H1 (cell line): Measurements from ENCODE around the gene PNPLA1. TPM values are rescaled to one million over a fixed set of nuclear protein-coding genes. Genes with fewer than 3 reads are reported as not detected.

ENCODE experiments used
- CTCF ChIA-PET: fragments of 300-600 bp; sonication (Branson Sonifier 250); formaldehyde crosslinking; loops from one replicate; lab custom pipeline; 2021; ENCODE audit not compliant: partially characterized antibody; lab: Charles Lee
- POLR2A ChIA-PET: fragments of 300-600 bp; sonication (Branson Sonifier 250); formaldehyde crosslinking; loops from one replicate; lab custom pipeline; 2021; ENCODE audit warnings: inconsistent platforms; ENCODE audit not compliant: partially characterized antibody; lab: Charles Lee
- DNase-seq, 2 experiments: peaks; one replicate each; pipeline versions ENCODE4 v3.0.0 to v3.0.0-alpha.2; 2010 to 2022; ENCODE audit warnings: low spot score in 2 of 2, low read depth in 1 of 2, mixed read lengths in 1 of 2
- FAIRE-seq: peaks from 2 replicates; lab custom pipeline; 2011; peaks lifted over from hg19 to GRCh38; lab: Jason Lieb, UNC
- H2AFZ ChIP-seq: 2 replicates; pipeline ENCODE4 v1.8.1; 2012; ENCODE audit warnings: low read length, inconsistent platforms
- H2AK5ac ChIP-seq: 2 replicates; pipeline ENCODE4 v1.6.1; 2013; ENCODE audit warnings: low read depth, low read length
- H2BK120ac ChIP-seq: replicated peaks from 2 replicates; pipeline ENCODE3; 2013; ENCODE audit warnings: low read depth, low read length, inconsistent platforms
- H2BK12ac ChIP-seq: 2 replicates; pipeline ENCODE4 v1.6.1; 2013; ENCODE audit warnings: low read depth, low read length
- H2BK15ac ChIP-seq: 2 replicates; pipeline ENCODE4 v1.6.1; 2013; ENCODE audit warnings: low read length
- H2BK20ac ChIP-seq: 2 replicates; pipeline ENCODE4 v1.6.1; 2013; ENCODE audit warnings: low read length
- H2BK5ac ChIP-seq: 2 replicates; pipeline ENCODE4 v1.6.1; 2013; ENCODE audit warnings: low read depth, low read length
- H3K14ac ChIP-seq: 2 replicates; pipeline ENCODE4 v1.6.1; 2013; ENCODE audit warnings: inconsistent platforms; ENCODE audit not compliant: insufficient read length
- H3K18ac ChIP-seq: 2 replicates; pipeline ENCODE4 v1.6.1; 2013; ENCODE audit warnings: low read length; ENCODE audit errors: extremely low read depth
- H3K23ac ChIP-seq: 2 replicates; pipeline ENCODE4 v1.6.1; 2013; ENCODE audit warnings: inconsistent platforms; ENCODE audit not compliant: insufficient read length
- H3K23me2 ChIP-seq: 2 replicates; pipeline ENCODE4 v1.6.1; 2013; ENCODE audit warnings: low read depth, low read length
- H3K27ac ChIP-seq: 2 replicates; pipeline ENCODE4 v1.6.1; 2011; ENCODE audit warnings: low read depth, low read length, inconsistent platforms
- H3K27me3 ChIP-seq, 4 experiments: replicated peaks in 1 of 4; 1 replicate in 1 of 4; 2 replicates in 3 of 4; pipeline versions ENCODE4 v1.6.1 to v1.8.1; 2011 to 2013; ENCODE audit warnings: low read length in 3 of 4, mild to moderate bottlenecking in 3 of 4, inconsistent platforms in 2 of 4, mixed read lengths in 2 of 4, moderate library complexity in 1 of 4; ENCODE audit not compliant: control insufficient read depth in 3 of 4, insufficient read depth in 3 of 4; ENCODE audit errors: extremely low read depth in 1 of 4
- H3K36me3 ChIP-seq, 4 experiments: 2 replicates each; pipeline versions ENCODE4 v1.6.1 to v1.8.1; 2011 to 2013; ENCODE audit warnings: mild to moderate bottlenecking in 4 of 4, low read length in 3 of 4, moderate library complexity in 2 of 4, control low read depth in 1 of 4, inconsistent platforms in 1 of 4; ENCODE audit not compliant: insufficient read depth in 4 of 4, control insufficient read depth in 2 of 4
- H3K4ac ChIP-seq: replicated peaks from 2 replicates; pipeline ENCODE3; 2013; ENCODE audit warnings: low read length, low read depth, mixed read lengths, inconsistent platforms; ENCODE audit not compliant: insufficient read length
- H3K4me1 ChIP-seq, 4 experiments: replicated peaks in 1 of 4; 1 replicate in 1 of 4; 2 replicates in 3 of 4; pipeline versions ENCODE4 v1.6.1 to v1.8.1; 2011 to 2013; ENCODE audit warnings: low read length in 3 of 4, inconsistent platforms in 2 of 4, mixed read lengths in 1 of 4; ENCODE audit not compliant: insufficient read depth in 4 of 4, control insufficient read depth in 3 of 4
- H3K4me2 ChIP-seq, 2 experiments: 2 replicates each; pipeline versions ENCODE4 v1.6.1 to v1.8.1; 2011 to 2013; ENCODE audit warnings: low read depth in 2 of 2, low read length in 2 of 2, control low read depth in 1 of 2, inconsistent platforms in 1 of 2, mild to moderate bottlenecking in 1 of 2; ENCODE audit not compliant: insufficient read depth in 1 of 2
- H3K4me3 ChIP-seq, 4 experiments: fragments of 200-600, 300-600 bp in 1 of 4; sonication (generic), shearing (Covaris generic), sonication (Bioruptor Twin) in 1 of 4; 2 replicates each; pipeline versions ENCODE4 v1.5.1 to v1.8.1; 2011 to 2016; ENCODE audit warnings: low read length in 4 of 4, low read depth in 3 of 4, control low read depth in 2 of 4, inconsistent platforms in 2 of 4, mild to moderate bottlenecking in 2 of 4, mixed read lengths in 1 of 4, moderate library complexity in 1 of 4; ENCODE audit not compliant: insufficient read depth in 2 of 4; ENCODE audit errors: extremely low read depth in 1 of 4
- H3K56ac ChIP-seq: replicated peaks from 2 replicates; pipeline ENCODE3; 2013; ENCODE audit warnings: low read depth, mild to moderate bottlenecking, mixed read lengths, low read length, inconsistent platforms; ENCODE audit not compliant: insufficient read length
- H3K79me1 ChIP-seq: 2 replicates; pipeline ENCODE4 v1.6.1; 2013; ENCODE audit warnings: low read depth, low read length, control low read depth
- H3K79me2 ChIP-seq, 2 experiments: 2 replicates each; pipeline versions ENCODE4 v1.6.1 to v1.8.1; 2012 to 2013; ENCODE audit warnings: low read length in 2 of 2, mild to moderate bottlenecking in 2 of 2, inconsistent platforms in 1 of 2; ENCODE audit not compliant: insufficient read depth in 2 of 2, control insufficient read depth in 1 of 2
- H3K9ac ChIP-seq, 4 experiments: replicated peaks in 1 of 4; 1 replicate in 1 of 4; 2 replicates in 3 of 4; pipeline versions ENCODE4 v1.6.1 to v1.8.1; 2011 to 2013; ENCODE audit warnings: low read depth in 3 of 4, low read length in 3 of 4, control low read depth in 2 of 4, mild to moderate bottlenecking in 2 of 4, moderate library complexity in 2 of 4, inconsistent platforms in 1 of 4; ENCODE audit errors: extremely low read depth in 1 of 4
- H3K9me3 ChIP-seq, 2 experiments: 2 replicates each; pipeline versions ENCODE4 v1.6.1 to v1.8.1; 2012 to 2013; ENCODE audit warnings: mild to moderate bottlenecking in 2 of 2, moderate library complexity in 2 of 2, control low read depth in 1 of 2, inconsistent platforms in 1 of 2, low read depth in 1 of 2, low read length in 1 of 2, mixed read lengths in 1 of 2; ENCODE audit not compliant: insufficient read depth in 2 of 2
- H4K20me1 ChIP-seq, 2 experiments: replicated peaks in 1 of 2; 2 replicates each; pipeline versions ENCODE3 to v1.8.1; 2011 to 2013; ENCODE audit warnings: inconsistent platforms in 2 of 2, low read length in 2 of 2, mild to moderate bottlenecking in 1 of 2; ENCODE audit not compliant: insufficient read depth in 2 of 2, control insufficient read depth in 1 of 2
- H4K5ac ChIP-seq: 2 replicates; pipeline ENCODE4 v1.6.1; 2013; ENCODE audit warnings: low read length, low read depth, mixed read lengths, inconsistent platforms; ENCODE audit not compliant: insufficient read length
- H4K8ac ChIP-seq: 2 replicates; pipeline ENCODE4 v1.8.0; 2013; ENCODE audit warnings: mild to moderate bottlenecking, moderate library complexity, low read length, inconsistent platforms; ENCODE audit not compliant: insufficient read depth; ENCODE audit errors: extremely low read depth
- H4K91ac ChIP-seq: replicated peaks from 2 replicates; pipeline ENCODE3; 2013; ENCODE audit warnings: low read length, mixed read lengths, inconsistent platforms; ENCODE audit not compliant: insufficient read length
- BCL11A ChIP-seq, 2 experiments: IDR thresholded peaks; one replicate each; pipeline ENCODE4 v1.6.1; 2011; ENCODE audit warnings: low read depth in 2 of 2, low read length in 2 of 2, mild to moderate bottlenecking in 2 of 2
- BRCA1 ChIP-seq: IDR thresholded peaks from 2 replicates; pipeline ENCODE4 v1.6.1; 2012; ENCODE audit warnings: low read depth, low read length, improper control_type of control experiment
- CBX5 ChIP-seq: fragments of 300-800, 300-1000 bp; sonication (generic); IDR thresholded peaks from 2 replicates; pipeline ENCODE4 v1.7.1; 2016; ENCODE audit warnings: antibody characterized with exemption, low read length, low read depth
- CEBPB ChIP-seq: IDR thresholded peaks from 2 replicates; pipeline ENCODE4 v1.6.1; 2012; ENCODE audit warnings: low read depth, low read length
- EP300 ChIP-seq, 2 experiments: IDR thresholded peaks; 1 replicate in 1 of 2; 2 replicates in 1 of 2; pipeline ENCODE4 v1.6.1; 2011 to 2012; ENCODE audit warnings: low read depth in 2 of 2, low read length in 2 of 2, mild to moderate bottlenecking in 2 of 2, borderline replicate concordance in 1 of 2, inconsistent platforms in 1 of 2, moderate library complexity in 1 of 2
- GABPA ChIP-seq: IDR thresholded peaks from 2 replicates; pipeline ENCODE4 v1.6.1; 2011; ENCODE audit warnings: mild to moderate bottlenecking, low read length, moderate library complexity, borderline replicate concordance; ENCODE audit not compliant: insufficient read depth
- GTF2F1 ChIP-seq: IDR thresholded peaks from 2 replicates; pipeline ENCODE4 v1.6.1; 2012; ENCODE audit warnings: low read depth, low read length, improper control_type of control experiment, borderline replicate concordance
- HDAC2 ChIP-seq, 2 experiments: fragments of 300-600 bp in 1 of 2; sonication (generic) in 1 of 2; IDR thresholded peaks; 2 replicates each; pipeline ENCODE4 v1.6.1; 2011 to 2012; ENCODE audit warnings: low read depth in 2 of 2, low read length in 2 of 2, mild to moderate bottlenecking in 2 of 2, moderate library complexity in 2 of 2, borderline replicate concordance in 1 of 2, inconsistent platforms in 1 of 2
- JUND ChIP-seq: IDR thresholded peaks from 2 replicates; pipeline ENCODE4 v1.6.1; 2011; ENCODE audit warnings: mild to moderate bottlenecking, improper control_type of control experiment, low read length
- KDM4A ChIP-seq: IDR thresholded peaks from one replicate; pipeline ENCODE4 v1.7.1; 2012; ENCODE audit warnings: low read depth, mild to moderate bottlenecking, moderate library complexity, low read length, inconsistent platforms; ENCODE audit not compliant: severe bottlenecking
- POLR2AphosphoS5 ChIP-seq: IDR thresholded peaks from 2 replicates; pipeline ENCODE4 v1.6.1; 2011; ENCODE audit warnings: low read depth, low read length
- RBBP5 ChIP-seq: IDR thresholded peaks from 2 replicates; pipeline ENCODE4 v1.7.1; 2012; ENCODE audit warnings: low read depth, mild to moderate bottlenecking, inconsistent platforms, low read length, moderate library complexity, borderline replicate concordance
- RFX5 ChIP-seq: IDR thresholded peaks from 2 replicates; pipeline ENCODE4 v1.6.1; 2011; ENCODE audit warnings: low read depth, low read length, improper control_type of control experiment, borderline replicate concordance
- SP1 ChIP-seq: IDR thresholded peaks from 2 replicates; pipeline ENCODE4 v1.6.1; 2011; ENCODE audit warnings: low read depth, low read length
- ZNF274 ChIP-seq: IDR thresholded peaks from 2 replicates; pipeline ENCODE4 v1.7.0; 2012; ENCODE audit warnings: low read length, borderline replicate concordance; ENCODE audit errors: extremely low read depth
- WGBS, 2 experiments: shearing (Covaris generic) in 1 of 2; methylation state at CpG; one replicate each; pipeline versions ENCODE4 v1.1.6 to v1.1.7; 2013 to 2015; ENCODE audit warnings: low lambda C conversion rate in 2 of 2, mixed read lengths in 2 of 2, inconsistent platforms in 1 of 2, low coverage in 1 of 2, missing lambda C conversion rate in 1 of 2; ENCODE audit not compliant: insufficient replicate concordance in 2 of 2, insufficient coverage in 1 of 2, insufficient read length in 1 of 2; ENCODE audit errors: extremely low coverage in 1 of 2, missing lambda C conversion rate in 1 of 2; 5-methylcytosine and 5-hydroxymethylcytosine counted together
- polyA plus RNA-seq, 7 experiments: library from polyadenylated mRNA; depleted of rRNA in 3 of 7; stranded (reverse) in 5 of 7; unstranded in 2 of 7; fragments of >200 nt in 5 of 7; fragments of 200-250 nt in 2 of 7; gene quantifications; 1 replicate in 5 of 7; 2 replicates in 1 of 7; 4 replicates in 1 of 7; pipeline versions ENCODE4 v1.2.1 to v1.2.3, GENCODE V29; 2011 to 2013; ENCODE audit warnings: missing spikeins in 2 of 7, mixed read lengths in 2 of 7
- total RNA-seq: library from RNA; stranded (reverse); fragmentation: NEBNext Ultra II Directional; extraction: Animal tissue kit (Norgen Biotek cat#: 25700); gene quantifications from 2 replicates; pipeline ENCODE4 v1.2.1, GENCODE V29; 2021

The PNPLA1 gene
- total and polyA plus RNA-seq, 2 of the 8 experiments (the other 6 are each of a cell fraction or from before 2014, with no cell fraction given), result not detected

GRCh38 chr6:36309203-36309602 is 39.3 kb downstream of the PNPLA1 start:
- no peak overlapping the region for H3K4me2 ChIP-seq
- H3K27me3 ChIP-seq, result no peaks in the 10 kb centered on the region
- no peak overlapping the region for H2BK5ac ChIP-seq
- WGBS, 2 experiments, result 92% methylated on average over 7 of the region's 7 CpGs; no CpG with 5 or more reads in 1 of the 2 experiments
- H3K14ac ChIP-seq, result no peak overlapping the region
- no peak overlapping the region for H2BK20ac ChIP-seq
- H3K9ac ChIP-seq, result no peak overlapping the region
- H3K56ac ChIP-seq, result no peak overlapping the region
- H2BK120ac ChIP-seq, result no peak overlapping the region
- no peak overlapping the region for H2BK15ac ChIP-seq
- H4K91ac ChIP-seq, result no peak overlapping the region
- H3K23me2 ChIP-seq, result no peaks in the 10 kb centered on the region
- no peaks in the 10 kb centered on the region for H4K20me1 ChIP-seq
- no peak overlapping the region for H3K27ac ChIP-seq
- FAIRE-seq (no peak), DNase-seq (no peak)
- H3K36me3 ChIP-seq, result no peaks in the 10 kb centered on the region
- H3K79me2 ChIP-seq, result no peaks in the 10 kb centered on the region
- ChIA-PET CTCF (interaction anchor here (1.0 to 14.2 kb wide), 5 partner anchors 6 to 65 kb away, joined by 3 to 137 read pairs (median 4); no protein-coding TSS in a partner anchor), POLR2A (no interaction called here)
- no peak overlapping the region for H3K4me3 ChIP-seq
- H2AFZ ChIP-seq, result no peak overlapping the region
- no peak overlapping the region for H2AK5ac ChIP-seq
- no peak overlapping the region for H3K4ac ChIP-seq
- H2BK12ac ChIP-seq, result no peak overlapping the region
- no peaks in the 10 kb centered on the region for H3K79me1 ChIP-seq
- peaks cover 0 to 5% (median under 1%) of the 10 kb centered on the region in 4 experiments; a peak in 2 of 7 replicates for H3K4me1 ChIP-seq
- H4K8ac ChIP-seq, result no peak overlapping the region
- no peak overlapping the region for H4K5ac ChIP-seq
- H3K18ac ChIP-seq, result no peak overlapping the region
- no peaks in the 10 kb centered on the region for H3K9me3 ChIP-seq
- H3K23ac ChIP-seq, result no peak overlapping the region
- no peak for TF ChIP-seq EP300 (IDR thresholded peaks at IDR 0.05; ENCODE audit: borderline replicate concordance in 1 of 2, low read depth in 2 of 2, low read length in 2 of 2)
- TF ChIP-seq KDM4A, result no peak
- TF ChIP-seq ZNF274, result no peak
- no peak for TF ChIP-seq POLR2AphosphoS5
- no peak for TF ChIP-seq HDAC2 (IDR thresholded peaks at IDR 0.05; ENCODE audit: borderline replicate concordance in 1 of 2, low read depth in 2 of 2, low read length in 2 of 2)
- no peak for TF ChIP-seq BCL11A (IDR thresholded peaks at IDR 0.05; ENCODE audit: low read depth in 2 of 2, low read length in 2 of 2)
- no peak for TF ChIP-seq CEBPB
- no peak for TF ChIP-seq CBX5
- TF ChIP-seq GABPA, result no peak
- TF ChIP-seq RFX5, result no peak
- TF ChIP-seq BRCA1, result no peak
- no peak for TF ChIP-seq RBBP5
- no peak for TF ChIP-seq JUND
- no peak for TF ChIP-seq SP1
- no peak for TF ChIP-seq GTF2F1
